Osteocyte (in vitro differentiated cells): ENCODE data around the gene LCE1C. TPM values are rescaled to one million over a fixed set of nuclear protein-coding genes. Genes with fewer than 3 reads are reported as not detected.

ENCODE experiments used
- DNase-seq: peaks from one replicate; pipeline ENCODE4 v3.0.0; 2021; ENCODE audit warnings: mixed read lengths; ENCODE audit not compliant: unreplicated experiment; ENCODE audit errors: extremely low spot score
- H3K27ac Mint-ChIP-seq: one replicate; pipeline ENCODE4 v1.8.0; 2021; ENCODE audit warnings: mild to moderate bottlenecking, mixed read lengths; ENCODE audit not compliant: unreplicated experiment
- H3K27me3 Mint-ChIP-seq: one replicate; pipeline ENCODE4 v1.8.0; 2021; ENCODE audit warnings: mixed read lengths; ENCODE audit not compliant: unreplicated experiment
- H3K36me3 Mint-ChIP-seq: one replicate; pipeline ENCODE4 v1.8.0; 2021; ENCODE audit warnings: mixed read lengths; ENCODE audit not compliant: unreplicated experiment
- H3K4me1 Mint-ChIP-seq: one replicate; pipeline ENCODE4 v1.8.0; 2021; ENCODE audit warnings: mixed read lengths; ENCODE audit not compliant: unreplicated experiment
- H3K4me3 Mint-ChIP-seq: one replicate; pipeline ENCODE4 v1.8.0; 2021; ENCODE audit warnings: mild to moderate bottlenecking, moderate library complexity, mixed read lengths; ENCODE audit not compliant: unreplicated experiment
- H3K9me3 Mint-ChIP-seq: one replicate; pipeline ENCODE4 v1.8.0; 2021; ENCODE audit warnings: mixed read lengths; ENCODE audit not compliant: unreplicated experiment
- CTCF ChIP-seq: fragments of 200-600 bp; sonication (generic); IDR thresholded peaks from 2 replicates; pipeline ENCODE4 v1.5.0; 2021; ENCODE audit warnings: antibody characterized with exemption, mild to moderate bottlenecking, moderate library complexity
- long read RNA-seq: library from polyadenylated mRNA; unstranded; transcript quantifications from one replicate; pipeline ENCODE4 v2.0.0, GENCODE V29; 2021
- total RNA-seq: library from RNA; stranded (reverse); gene quantifications from 2 replicates; pipeline ENCODE4 v1.2.1, GENCODE V29; 2021

LCE1C gene
- total RNA-seq = not detected in 2 replicates
- long read RNA-seq = 0 reads

- Mint-ChIP-seq H3K4me1 (no peaks in the 10 kb centered on the region), H3K9me3 (no peaks in the 10 kb centered on the region), H3K36me3 (no peaks in the 10 kb centered on the region), H3K4me3 (no peak within 1 kb of the TSS), H3K27me3 (no peaks in the 10 kb centered on the region), H3K27ac (no peak within 1 kb of the TSS)
- no peak for TF ChIP-seq CTCF
- no peak for DNase-seq
These were observed at the start of gene LCE1C for GRCh38 chr1:152806576-152806975. Gene LCE1C (minus strand): TSS chr1:152806651. CDS start chr1:152805478, 1,173 bp downstream.

- no peak for TF ChIP-seq CTCF
- Mint-ChIP-seq H3K4me1 (no peaks in the 10 kb centered on the region), H3K9me3 (no peaks in the 10 kb centered on the region), H3K27ac (no peak overlapping the region), H3K27me3 (no peaks in the 10 kb centered on the region), H3K36me3 (no peaks in the 10 kb centered on the region), H3K4me3 (no peak overlapping the region)
- no peak for DNase-seq
These were observed 49.2 kb upstream of the LCE1C start for GRCh38 chr1:152855661-152856060.

- H3K9me3 Mint-ChIP-seq = no peaks in the 10 kb centered on the region
- no peak within 1 kb of the TSS for H3K4me3 Mint-ChIP-seq
- TF ChIP-seq CTCF = no peak
- no peak for DNase-seq
- no peak within 1 kb of the TSS for H3K27ac Mint-ChIP-seq
- H3K4me1 Mint-ChIP-seq = no peaks in the 10 kb centered on the region
- no peaks in the 10 kb centered on the region for H3K36me3 Mint-ChIP-seq
- no peaks in the 10 kb centered on the region for H3K27me3 Mint-ChIP-seq
These were observed 36.1 kb upstream of the LCE1C start, which contains the start of gene LCE6A for GRCh38 chr1:152842556-152842955. Gene LCE6A (plus strand): TSS chr1:152842856. CDS start chr1:152843521, 665 bp downstream.

GRCh38 chr1:152836870-152837269, 30.4 kb upstream of the LCE1C start:
- H3K27me3 Mint-ChIP-seq = no peaks in the 10 kb centered on the region
- H3K9me3 Mint-ChIP-seq = peaks cover 5% of the 10 kb centered on the region
- no peak overlapping the region for H3K27ac Mint-ChIP-seq
- no peaks in the 10 kb centered on the region for H3K36me3 Mint-ChIP-seq
- DNase-seq = no peak
- no peak overlapping the region for H3K4me3 Mint-ChIP-seq
- H3K4me1 Mint-ChIP-seq = no peaks in the 10 kb centered on the region
- no peak for TF ChIP-seq CTCF

GRCh38 chr1:152827173-152827572, 20.7 kb upstream of the LCE1C start, which contains the start of gene LCE1A:
Gene LCE1A (plus strand): TSS chr1:152827473. CDS start chr1:152827473, 0 bp downstream.
- Mint-ChIP-seq H3K4me1 (no peaks in the 10 kb centered on the region), H3K36me3 (no peaks in the 10 kb centered on the region), H3K9me3 (peaks cover 4% of the 10 kb centered on the region), H3K27me3 (no peaks in the 10 kb centered on the region), H3K4me3 (no peak within 1 kb of the TSS), H3K27ac (no peak within 1 kb of the TSS)
- DNase-seq = no peak
- no peak for TF ChIP-seq CTCF
